HG03175 (cell line): ENCODE data around the gene CDK5.
"Not testable (repeated sequence)": the region's sequence is repeated elsewhere in the genome, so short reads cannot be mapped to it uniquely, and the experiment has no call there.

Source experiments
- ATAC-seq: cut with Tn5 transposase; IDR thresholded peaks from one replicate; pipeline ENCODE4 v1.9.1; 2021; ENCODE audit warnings: mild to moderate bottlenecking, moderate library complexity; ENCODE audit not compliant: unreplicated experiment

CDK5 gene

DNA sequence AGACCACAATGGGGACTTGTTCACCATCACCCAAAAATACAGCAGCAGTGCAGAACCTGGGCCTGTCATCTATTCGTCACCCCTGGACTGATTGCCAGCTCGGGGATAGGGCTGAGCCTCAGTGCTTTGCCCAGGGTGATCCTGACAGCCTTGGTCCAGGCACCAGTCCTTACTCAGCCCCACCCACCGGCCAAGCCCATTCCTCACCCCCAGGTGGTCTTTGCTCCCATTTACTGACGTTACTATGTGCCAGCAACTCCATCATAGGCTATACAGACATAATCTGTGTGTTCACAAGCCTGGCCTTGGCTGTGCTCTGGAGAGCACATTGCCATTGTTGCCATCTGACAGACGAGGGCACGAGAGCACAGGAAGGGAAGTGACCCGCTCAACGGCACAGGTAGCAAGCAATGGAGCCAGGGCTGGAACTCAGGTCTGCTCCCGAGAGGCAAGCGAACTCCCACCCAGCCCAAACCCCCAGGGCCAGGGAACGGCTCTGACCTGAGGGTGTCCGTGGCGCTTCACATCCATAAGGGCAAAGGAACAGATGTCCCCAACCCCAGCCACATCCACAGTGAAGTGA, 40.2 kb downstream of the CDK5 start:
- no peak for ATAC-seq

DNA sequence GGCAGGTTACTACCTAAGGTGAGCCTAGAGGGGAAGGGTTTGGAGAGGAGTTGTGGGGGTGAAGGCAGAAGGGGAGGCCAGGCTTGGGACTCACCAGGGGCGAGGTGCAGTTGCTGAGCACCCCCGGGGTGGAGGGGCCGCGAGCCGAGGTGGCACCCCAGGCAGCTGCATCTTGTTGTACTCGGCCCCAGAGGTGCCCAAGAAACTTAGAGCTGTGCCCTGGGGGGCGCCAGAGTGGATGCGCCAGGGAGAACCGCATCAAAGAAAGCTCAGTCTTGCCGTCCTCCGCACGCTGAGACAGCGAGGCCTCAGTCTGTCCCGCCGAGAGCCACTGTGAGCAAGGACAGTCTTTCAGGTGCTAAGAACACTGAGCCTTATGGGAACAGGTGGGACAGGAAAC, 40.8 kb downstream of the CDK5 start:
- ATAC-seq: no peak

DNA sequence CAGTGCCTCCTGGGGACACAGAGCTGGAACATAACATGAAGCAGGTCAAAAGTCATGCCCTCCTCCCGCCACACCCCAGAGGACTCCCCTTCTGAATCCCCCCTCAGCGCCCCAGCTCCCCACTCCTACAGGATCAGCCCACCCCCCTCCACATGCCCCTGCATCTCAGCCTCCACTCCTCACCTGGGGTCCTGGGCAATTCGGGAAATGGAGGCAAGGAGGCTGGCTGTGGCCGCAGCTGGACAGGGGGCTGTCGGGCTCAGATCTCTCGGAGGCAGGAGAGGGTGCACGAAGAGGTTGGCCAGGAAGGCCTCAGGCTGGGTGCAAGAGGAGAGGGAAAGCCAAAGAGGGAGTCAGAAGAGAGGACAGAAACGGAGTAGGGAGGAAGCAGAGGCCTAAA, 41.2 kb downstream of the CDK5 start:
- no peak for ATAC-seq

DNA sequence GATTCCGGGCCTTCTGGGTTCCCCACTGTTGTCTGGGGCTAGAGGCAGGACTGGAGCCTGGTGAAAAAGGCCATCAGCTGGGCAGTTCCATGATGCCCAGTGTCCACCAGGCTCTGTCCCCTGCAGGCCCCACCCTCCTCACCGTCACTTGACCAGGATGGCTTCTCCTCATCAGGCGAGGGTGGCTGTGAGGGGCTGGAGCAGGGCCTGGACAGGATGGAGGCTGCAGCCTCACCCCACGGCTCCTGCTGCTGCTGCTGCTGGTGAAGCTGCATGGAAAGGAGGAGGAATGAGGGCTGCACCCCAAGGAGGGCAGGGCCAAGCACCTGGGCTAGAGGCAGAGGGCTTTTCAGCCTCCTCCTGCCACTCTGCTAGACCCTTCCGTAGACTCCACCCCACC, 41.7 kb downstream of the CDK5 start:
- no peak for ATAC-seq

DNA sequence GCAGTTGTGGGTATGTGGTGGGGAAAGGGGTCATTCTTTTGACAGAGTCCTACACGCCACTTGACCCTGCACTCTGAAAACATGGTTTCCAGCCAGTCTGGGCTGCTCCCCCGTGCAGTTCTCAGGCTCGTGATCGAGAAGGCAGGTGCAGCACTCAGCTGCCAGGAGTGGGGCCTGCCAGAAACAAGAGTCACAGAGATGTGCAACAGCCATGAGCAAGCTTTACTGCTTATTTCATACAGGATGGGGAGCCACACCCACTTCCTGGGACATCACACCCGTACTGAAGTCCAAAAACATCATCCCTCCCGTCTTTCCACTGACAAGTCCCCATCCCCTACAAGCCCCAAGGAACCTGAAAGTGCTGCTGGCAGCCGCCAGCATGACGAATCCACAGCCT, 42.7 kb downstream of the CDK5 start:
- no peak for ATAC-seq

DNA sequence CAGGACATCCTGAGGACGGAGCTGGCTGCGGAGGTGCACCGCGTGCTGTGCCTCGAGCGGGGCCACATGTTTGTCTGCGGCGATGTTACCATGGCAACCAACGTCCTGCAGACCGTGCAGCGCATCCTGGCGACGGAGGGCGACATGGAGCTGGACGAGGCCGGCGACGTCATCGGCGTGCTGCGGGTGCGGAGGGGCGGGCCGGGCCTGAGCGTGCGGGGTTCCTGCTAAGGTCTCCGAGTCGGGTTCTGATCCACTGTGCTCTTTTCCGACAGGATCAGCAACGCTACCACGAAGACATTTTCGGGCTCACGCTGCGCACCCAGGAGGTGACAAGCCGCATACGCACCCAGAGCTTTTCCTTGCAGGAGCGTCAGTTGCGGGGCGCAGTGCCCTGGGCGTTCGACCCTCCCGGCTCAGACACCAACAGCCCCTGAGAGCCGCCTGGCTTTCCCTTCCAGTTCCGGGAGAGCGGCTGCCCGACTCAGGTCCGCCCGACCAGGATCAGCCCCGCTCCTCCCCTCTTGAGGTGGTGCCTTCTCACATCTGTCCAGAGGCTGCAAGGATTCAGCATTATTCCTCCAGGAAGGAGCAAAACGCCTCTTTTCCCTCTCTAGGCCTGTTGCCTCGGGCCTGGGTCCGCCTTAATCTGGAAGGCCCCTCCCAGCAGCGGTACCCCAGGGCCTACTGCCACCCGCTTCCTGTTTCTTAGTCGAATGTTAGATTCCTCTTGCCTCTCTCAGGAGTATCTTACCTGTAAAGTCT, 43.8 kb downstream of the CDK5 start:
- peak; percentile 62 for ATAC-seq

DNA sequence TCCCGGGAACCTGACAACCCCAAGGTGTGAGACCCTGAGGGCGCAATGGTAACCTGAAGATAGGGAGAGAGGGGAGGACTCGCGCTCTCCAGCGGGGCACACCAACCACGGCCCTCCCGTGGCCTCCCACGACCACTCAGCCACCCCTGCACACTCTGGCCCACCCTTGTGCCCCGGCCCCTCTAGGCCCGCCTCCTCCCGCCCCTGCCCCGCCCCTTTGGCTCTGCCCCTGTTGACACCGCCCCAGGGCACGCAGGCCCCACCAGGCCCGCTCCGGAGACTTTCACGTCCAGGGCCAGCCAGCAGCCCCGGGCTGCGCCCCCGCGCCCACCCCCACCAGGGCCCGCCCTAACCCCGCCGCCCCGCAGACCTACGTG, 44.4 kb downstream of the CDK5 start:
- ATAC-seq: no peak

DNA sequence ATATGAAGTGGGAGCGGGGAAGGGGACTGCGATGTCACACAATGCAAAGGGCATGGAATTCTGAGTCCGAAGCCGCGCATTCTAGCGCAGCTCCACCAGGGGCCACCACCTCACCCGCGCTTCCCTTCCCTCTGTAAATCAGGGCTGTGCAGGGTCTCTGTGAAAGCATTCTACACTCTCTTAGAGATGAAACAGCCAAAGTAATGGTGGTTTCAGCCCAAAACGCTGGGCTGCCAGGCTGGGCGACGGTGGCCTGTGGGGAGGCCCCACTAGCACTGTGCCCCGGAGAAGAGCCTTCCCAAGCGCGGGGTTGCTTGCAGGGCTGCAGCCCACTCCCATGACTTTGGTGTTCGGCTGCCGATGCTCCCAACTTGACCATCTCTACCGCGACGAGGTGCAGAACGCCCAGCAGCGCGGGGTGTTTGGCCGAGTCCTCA, 44.8 kb downstream of the CDK5 start:
- no peak for ATAC-seq

DNA sequence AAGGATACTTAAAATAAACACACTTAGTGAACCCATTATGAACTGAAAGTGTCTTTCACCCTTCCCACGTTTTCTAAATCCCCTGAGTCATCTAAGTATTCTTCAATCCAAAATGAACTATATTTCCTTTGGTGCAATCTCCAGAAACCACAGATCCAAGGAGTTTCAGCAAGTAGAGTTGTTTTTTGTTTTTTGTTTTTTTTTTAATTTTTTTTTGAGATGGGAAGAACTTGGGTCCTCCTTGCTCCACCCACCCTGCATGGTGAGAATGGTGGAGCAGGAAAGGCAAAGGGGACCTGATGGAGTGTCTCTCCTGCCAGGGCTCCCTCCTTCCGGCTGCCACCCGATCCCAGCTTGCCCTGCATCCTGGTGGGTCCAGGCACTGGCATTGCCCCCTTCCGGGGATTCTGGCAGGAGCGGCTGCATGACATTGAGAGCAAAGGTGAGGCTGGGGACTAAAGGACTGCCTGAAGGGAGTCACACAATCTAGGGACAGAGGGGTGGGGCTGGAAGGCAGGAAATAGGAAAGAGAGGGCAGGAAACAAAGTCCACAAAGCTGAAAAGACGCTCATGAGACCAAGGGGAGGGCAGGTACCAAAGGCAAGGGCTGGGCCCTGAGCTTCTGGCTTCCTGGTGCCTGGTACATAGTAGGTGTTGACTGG, 45.5 kb downstream of the CDK5 start:
- no peak for ATAC-seq

DNA sequence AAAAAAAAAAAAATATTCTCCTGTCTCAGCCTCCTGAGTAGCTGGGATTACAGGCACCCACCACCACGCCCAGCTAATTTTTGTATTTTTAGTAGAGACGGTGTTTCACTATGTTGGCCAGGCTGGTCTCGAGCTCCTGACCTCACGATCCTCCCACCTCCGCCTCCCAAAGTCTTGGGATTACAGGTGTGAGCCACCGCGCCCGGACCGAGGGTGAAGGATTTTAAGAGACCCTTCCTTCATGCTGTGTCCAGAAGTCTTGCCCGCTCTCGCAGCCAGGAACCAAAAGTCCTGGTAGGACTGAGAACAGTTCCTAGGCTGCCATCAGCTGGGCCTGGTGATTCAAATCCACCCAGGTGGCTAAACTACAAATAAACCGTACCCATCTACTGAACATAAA, 46.1 kb downstream of the CDK5 start:
- not testable (repeated sequence) for ATAC-seq

DNA sequence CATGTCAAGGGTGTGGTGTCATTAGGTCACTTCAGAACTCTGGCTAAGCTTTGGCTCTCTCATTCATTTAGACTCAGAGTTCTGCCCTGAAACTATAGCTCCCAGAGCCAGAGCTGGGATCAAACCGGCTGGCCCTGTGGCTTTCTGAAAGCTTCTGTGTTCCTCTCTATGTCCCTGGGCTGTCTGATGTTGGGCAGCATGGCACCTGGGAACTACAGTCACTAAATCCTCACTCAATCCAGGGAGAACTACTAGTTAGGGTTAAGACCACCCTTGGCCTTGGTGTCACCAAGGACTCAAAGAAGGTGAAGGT, 46.6 kb downstream of the CDK5 start:
- ATAC-seq: no peak

DNA sequence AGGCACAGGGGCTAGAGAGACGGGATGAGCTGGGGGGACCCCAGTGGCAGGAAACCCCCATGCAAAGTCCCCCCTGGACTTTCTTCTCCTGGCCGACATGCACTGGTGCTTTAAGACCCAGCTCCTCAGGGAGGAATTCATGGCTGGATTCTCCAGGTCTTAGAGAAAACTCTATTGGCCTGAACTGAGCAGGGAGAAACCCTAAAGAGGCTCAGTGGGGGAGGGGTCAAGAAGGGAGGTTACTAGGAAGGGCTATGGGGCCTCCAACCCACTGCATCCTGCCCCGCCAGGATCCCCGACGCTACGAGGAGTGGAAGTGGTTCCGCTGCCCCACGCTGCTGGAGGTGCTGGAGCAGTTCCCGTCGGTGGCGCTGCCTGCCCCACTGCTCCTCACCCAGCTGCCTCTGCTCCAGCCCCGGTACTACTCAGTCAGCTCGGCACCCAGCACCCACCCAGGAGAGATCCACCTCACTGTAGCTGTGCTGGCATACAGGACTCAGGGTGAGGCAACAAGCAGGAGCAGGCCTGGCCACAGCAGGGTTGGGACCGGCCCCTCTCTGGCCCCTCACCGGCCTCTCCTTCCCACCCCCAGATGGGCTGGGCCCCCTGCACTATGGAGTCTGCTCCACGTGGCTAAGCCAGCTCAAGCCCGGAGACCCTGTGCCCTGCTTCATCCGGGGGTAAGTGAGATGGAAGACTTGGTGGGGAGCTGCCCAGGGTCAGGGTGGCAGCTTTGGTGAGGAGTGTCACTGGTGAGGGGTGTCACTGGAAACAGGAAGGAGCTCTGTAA, 47.2 kb downstream of the CDK5 start:
- ATAC-seq: no peak

DNA sequence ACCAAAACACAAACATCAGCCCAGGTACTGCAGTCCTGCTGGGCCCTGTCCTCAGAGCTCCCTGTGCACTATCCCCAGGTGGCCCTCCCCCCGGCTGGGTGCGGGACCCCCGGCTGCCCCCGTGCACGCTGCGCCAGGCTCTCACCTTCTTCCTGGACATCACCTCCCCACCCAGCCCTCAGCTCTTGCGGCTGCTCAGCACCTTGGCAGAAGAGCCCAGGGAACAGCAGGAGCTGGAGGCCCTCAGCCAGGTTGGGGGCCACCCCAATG, 47.7 kb downstream of the CDK5 start:
- ATAC-seq: no peak

DNA sequence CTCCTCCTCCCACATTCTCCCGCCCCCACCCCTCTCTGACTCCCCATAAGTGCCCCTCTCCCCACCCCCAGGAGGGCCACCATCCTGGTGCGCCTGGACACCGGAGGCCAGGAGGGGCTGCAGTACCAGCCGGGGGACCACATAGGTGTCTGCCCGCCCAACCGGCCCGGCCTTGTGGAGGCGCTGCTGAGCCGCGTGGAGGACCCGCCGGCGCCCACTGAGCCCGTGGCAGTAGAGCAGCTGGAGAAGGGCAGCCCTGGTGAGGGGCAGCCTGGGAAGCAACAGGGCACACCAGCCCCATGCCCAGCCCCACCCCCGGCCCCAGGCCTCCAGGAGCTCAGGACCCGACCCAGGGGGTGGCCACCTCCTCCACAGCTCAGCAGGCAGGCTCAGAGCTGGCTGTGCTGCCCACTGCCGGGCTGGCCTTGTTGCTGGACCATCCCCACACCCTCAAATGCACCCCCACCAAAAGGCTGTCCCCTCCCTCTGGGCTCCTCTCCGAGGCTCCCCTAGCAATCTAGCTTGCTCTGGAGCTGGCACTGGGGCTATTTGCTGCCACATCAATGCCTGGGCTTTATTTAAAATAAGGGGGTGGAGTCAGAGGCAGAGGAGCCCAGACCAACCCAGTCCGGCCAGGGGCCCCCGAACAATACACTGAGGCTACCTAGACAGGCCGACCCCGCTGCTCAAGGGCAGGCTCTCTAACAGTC, 48.2 kb downstream of the CDK5 start:
- no peak for ATAC-seq

DNA sequence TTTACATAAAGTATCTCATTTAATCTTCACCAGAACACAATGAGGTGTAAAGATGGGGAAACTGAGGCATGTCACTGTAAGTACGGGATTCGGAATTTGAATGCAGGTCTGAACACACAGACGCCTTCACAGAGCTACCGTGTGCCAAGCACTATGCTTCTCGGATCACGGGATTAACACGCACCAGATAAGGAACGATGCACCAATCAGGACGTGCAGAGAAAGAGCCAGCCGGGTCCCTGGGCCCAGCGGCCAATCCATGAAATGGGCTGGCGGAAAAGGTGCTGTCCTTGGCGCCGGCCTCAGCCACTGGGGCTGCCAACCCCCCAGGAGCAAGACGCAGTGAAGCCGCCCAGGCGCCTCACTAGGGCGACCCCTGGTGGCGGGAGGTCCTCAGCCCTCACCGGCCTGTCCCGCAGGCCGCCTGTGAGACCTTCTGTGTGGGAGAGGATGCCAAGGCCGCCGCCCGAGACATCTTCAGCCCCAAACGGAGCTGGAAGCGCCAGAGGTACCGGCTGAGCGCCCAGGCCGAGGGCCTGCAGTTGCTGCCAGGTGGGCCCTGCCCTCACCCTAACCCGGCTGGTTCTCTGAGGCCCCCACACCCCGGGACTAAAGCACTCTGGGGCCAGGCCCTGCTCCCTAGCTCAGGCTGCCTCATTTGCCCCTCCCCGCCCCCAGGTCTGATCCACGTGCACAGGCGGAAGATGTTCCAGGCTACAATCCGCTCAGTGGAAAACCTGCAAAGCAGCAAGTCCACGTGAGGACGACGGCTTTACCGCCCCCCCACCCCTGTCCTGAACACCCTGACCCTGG, 49.0 kb downstream of the CDK5 start:
- ATAC-seq: no peak

DNA sequence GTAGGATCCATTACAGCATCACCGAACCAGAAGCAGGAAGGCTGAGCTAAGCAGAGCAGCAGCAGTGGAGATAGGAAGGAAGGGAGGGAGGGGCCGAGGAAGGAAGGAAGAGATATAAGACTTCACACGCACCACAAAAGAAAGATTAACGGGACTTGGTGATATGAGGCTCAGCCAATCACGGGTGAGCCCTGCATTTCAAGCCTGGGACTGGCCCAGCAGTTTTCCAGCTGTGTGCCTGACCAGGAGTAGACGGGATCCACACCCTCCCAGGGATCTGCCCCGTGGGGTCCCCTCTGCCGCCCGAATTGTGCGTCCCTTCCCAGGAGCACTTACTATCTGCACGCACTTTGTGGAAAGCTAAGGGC, 49.6 kb downstream of the CDK5 start:
- ATAC-seq: no peak

DNA sequence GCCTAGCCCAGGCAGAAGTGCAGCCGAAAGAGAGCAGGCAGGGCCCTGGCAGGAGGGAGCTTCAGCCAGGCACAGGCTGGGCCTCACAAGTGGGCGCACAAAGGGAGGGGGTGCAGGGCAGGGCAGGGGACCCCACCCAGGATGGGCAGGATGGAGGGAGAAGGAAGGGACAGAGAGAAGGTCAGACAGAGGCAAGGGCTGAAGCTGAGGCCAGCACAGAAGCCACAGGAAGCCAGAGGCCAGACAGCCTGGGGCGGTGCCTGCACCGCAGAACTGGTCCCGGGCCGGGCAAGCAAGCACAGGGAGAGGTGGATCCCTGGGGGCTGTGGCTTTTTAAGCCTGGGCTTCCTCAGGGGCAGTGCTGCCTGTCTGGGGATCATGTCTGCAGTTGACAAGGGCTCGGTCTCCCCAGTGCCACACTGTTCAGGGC, 50.2 kb downstream of the CDK5 start:
- no peak for ATAC-seq

DNA sequence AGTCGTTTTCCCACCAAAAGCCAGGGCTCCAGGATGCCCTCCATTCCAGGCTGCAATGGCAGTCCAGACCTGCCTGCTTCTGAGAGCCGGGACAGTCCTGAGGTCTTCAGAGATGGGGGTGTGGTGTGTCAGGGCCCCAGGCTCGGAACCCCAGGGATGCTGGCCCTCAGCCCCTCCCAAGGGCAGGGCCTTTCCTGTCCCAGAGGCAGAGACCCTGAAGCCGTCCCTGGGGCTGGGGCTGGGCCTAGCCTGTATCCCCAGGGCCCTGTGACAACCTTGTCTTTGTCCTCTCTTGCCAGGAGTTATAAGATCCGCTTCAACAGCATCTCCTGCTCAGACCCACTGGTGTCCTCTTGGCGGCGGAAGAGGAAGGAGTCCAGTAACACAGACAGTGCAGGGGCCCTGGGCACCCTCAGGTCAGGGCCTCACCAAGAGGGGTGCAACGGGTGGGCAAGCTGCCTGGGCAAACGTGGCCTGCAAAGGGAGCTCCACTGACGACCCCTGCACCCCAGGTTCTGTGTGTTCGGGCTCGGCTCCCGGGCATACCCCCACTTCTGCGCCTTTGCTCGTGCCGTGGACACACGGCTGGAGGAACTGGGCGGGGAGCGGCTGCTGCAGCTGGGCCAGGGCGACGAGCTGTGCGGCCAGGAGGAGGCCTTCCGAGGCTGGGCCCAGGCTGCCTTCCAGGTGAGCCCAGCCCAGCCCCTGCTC, 51.0 kb downstream of the CDK5 start:
- ATAC-seq: no peak

DNA sequence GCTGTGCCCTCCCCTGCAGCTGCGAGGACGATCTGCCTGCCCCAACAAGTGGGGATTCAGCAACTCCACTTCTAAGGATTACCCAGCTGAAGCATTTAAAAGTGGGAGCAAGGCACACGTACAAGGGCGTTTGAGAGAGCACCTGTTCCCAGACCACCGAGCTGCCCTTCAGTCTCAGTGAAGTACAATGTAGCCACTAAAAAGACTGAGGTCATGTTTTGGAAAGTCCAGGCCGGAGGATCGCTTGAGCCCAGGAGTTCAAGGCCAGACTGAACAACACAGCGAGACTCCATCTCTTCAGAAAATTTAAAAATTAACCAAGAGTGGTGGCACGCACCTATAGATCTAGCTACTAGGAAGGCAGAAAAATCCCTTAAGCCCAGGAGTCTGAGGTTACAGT, 52.1 kb downstream of the CDK5 start:
- no peak for ATAC-seq
